MCF 10A (cell line): ENCODE measurements around the gene CATSPERZ. TPM values are rescaled to one million over a fixed set of nuclear protein-coding genes. Genes with fewer than 3 reads are reported as not detected.

Experiments
- BruUV-seq: library from RNA; stranded (reverse); fragments of 400-500 nt; replicated peaks from 2 replicates; lab custom pipeline; 2021; lab: Mats Ljungman, UMichigan
- CTCF ChIA-PET: fragments of 300-600 bp; sonication (Branson Sonifier 250); formaldehyde crosslinking; extraction: SDS; loops from one replicate; lab custom pipeline; 2021; ENCODE audit warnings: antibody characterized with exemption, inconsistent platforms; lab: Yijun Ruan, JAX
- POLR2A ChIA-PET: fragments of 300-600, 350-650 bp; sonication (Branson Sonifier 250); formaldehyde crosslinking; extraction: SDS; loops from one replicate; lab custom pipeline; 2020; ENCODE audit warnings: antibody characterized with exemption, inconsistent platforms; lab: Yijun Ruan, JAX
- DNase-seq: peaks from one replicate; pipeline ENCODE4 v3.0.0-alpha.2; 2018; ENCODE audit not compliant: unreplicated experiment
- H3K27ac Mint-ChIP-seq: one replicate; pipeline ENCODE4 v1.8.0; 2022; ENCODE audit warnings: mild to moderate bottlenecking, low read depth, mixed read lengths; ENCODE audit not compliant: unreplicated experiment
- H3K27me3 Mint-ChIP-seq: one replicate; pipeline ENCODE4 v1.8.0; 2022; ENCODE audit warnings: mixed read lengths; ENCODE audit not compliant: insufficient read depth, unreplicated experiment
- H3K36me3 Mint-ChIP-seq: one replicate; pipeline ENCODE4 v1.8.0; 2022; ENCODE audit warnings: mild to moderate bottlenecking, moderate library complexity, mixed read lengths; ENCODE audit not compliant: insufficient read depth, unreplicated experiment
- H3K4me1 Mint-ChIP-seq: one replicate; pipeline ENCODE4 v1.8.0; 2022; ENCODE audit warnings: mixed read lengths; ENCODE audit not compliant: insufficient read depth, unreplicated experiment
- H3K4me3 Mint-ChIP-seq: one replicate; pipeline ENCODE4 v1.8.0; 2022; ENCODE audit warnings: mild to moderate bottlenecking, moderate library complexity, mixed read lengths; ENCODE audit not compliant: unreplicated experiment
- H3K9me3 Mint-ChIP-seq: one replicate; pipeline ENCODE4 v1.8.0; 2022; ENCODE audit warnings: mixed read lengths; ENCODE audit not compliant: unreplicated experiment
- CTCF ChIP-seq: fragments of 200-600 bp; IDR thresholded peaks from one replicate; pipeline ENCODE4 v1.8.0; 2022; ENCODE audit warnings: antibody characterized with exemption, mild to moderate bottlenecking; ENCODE audit not compliant: unreplicated experiment
- intact Hi-C: fragments of 100-400 bp; cut with micrococcal nuclease; formaldehyde crosslinking; loops from 2 replicates; pipeline ENCODE4 v1.14.1; 2022
- total RNA-seq: library from RNA; stranded (reverse); gene quantifications from 2 replicates; pipeline ENCODE4 v1.2.3, GENCODE V29; 2022

CATSPERZ gene
- total RNA-seq, 1 experiment from 2014 or later: 0.68 TPM

- Mint-ChIP-seq H3K27ac (peak overlapping the region; percentile 79), H3K4me3 (peak overlapping the region; percentile 14), H3K36me3 (peaks cover 49% of the 10 kb centered on the region), H3K4me1 (peaks cover 4% of the 10 kb centered on the region), H3K9me3 (no peaks in the 10 kb centered on the region), H3K27me3 (no peaks in the 10 kb centered on the region)
- ChIA-PET POLR2A (interaction anchor here (0.6 to 3.0 kb wide), 21 partner anchors 9 to 591 kb away, joined by 3 to 24 read pairs (median 5); partner anchors contain the start of genes ESRRA, GPR137, NUDT22 and PLCB3), CTCF (interaction anchor here (0.6 to 4.5 kb wide), 6 partner anchors 26 to 676 kb away, joined by 3 to 37 read pairs (median 5); partner anchors contain the start of gene CATSPERZ)
- DNase-seq: peak; percentile 90
- BruUV-seq: no TSS peak
- intact Hi-C loops: no loop called here
- no peak for TF ChIP-seq CTCF
These were observed 23.3 kb upstream of the CATSPERZ start for GRCh38 chr11:64276653-64277431.

GRCh38 chr11:64278576-64279190, 21.5 kb upstream of the CATSPERZ start:
- H3K9me3 Mint-ChIP-seq: no peaks in the 10 kb centered on the region
- H3K27me3 Mint-ChIP-seq: no peaks in the 10 kb centered on the region
- DNase-seq: no peak
- POLR2A ChIA-PET: interaction anchor here (1.0 to 8.2 kb wide), 2 partner anchors 8 to 24 kb away, joined by 4 to 125 read pairs; no protein-coding TSS in a partner anchor
- H3K4me1 Mint-ChIP-seq: peaks cover 4% of the 10 kb centered on the region
- peaks cover 55% of the 10 kb centered on the region for H3K36me3 Mint-ChIP-seq
- BruUV-seq: no TSS peak
- no peak overlapping the region for H3K4me3 Mint-ChIP-seq
- CTCF ChIA-PET: interaction anchor here (1.3 to 4.5 kb wide), 3 partner anchors 24 to 77 kb away, joined by 3 to 37 read pairs (median 23); partner anchors contain the start of gene CATSPERZ
- intact Hi-C loops: no loop called here
- no peak for TF ChIP-seq CTCF
- H3K27ac Mint-ChIP-seq: no peak overlapping the region

- no peaks in the 10 kb centered on the region for H3K27me3 Mint-ChIP-seq
- H3K4me3 Mint-ChIP-seq: no peak overlapping the region
- intact Hi-C loops: no loop called here
- BruUV-seq: no TSS peak
- H3K4me1 Mint-ChIP-seq: peaks cover 10% of the 10 kb centered on the region
- POLR2A ChIA-PET: interaction anchor here (0.6 to 8.2 kb wide), 7 partner anchors 12 to 249 kb away, joined by 3 to 125 read pairs (median 4); partner anchors contain the start of gene PRDX5
- CTCF ChIA-PET: interaction anchor here (0.8 to 9.9 kb wide), 4 partner anchors 10 to 31 kb away, joined by 3 to 96 read pairs (median 8); partner anchors contain the start of genes CATSPERZ and PLCB3
- peaks cover 54% of the 10 kb centered on the region for H3K36me3 Mint-ChIP-seq
- TF ChIP-seq CTCF: no peak
- DNase-seq: no peak
- no peaks in the 10 kb centered on the region for H3K9me3 Mint-ChIP-seq
- no peak overlapping the region for H3K27ac Mint-ChIP-seq
These were observed 18.0 kb upstream of the CATSPERZ start for GRCh38 chr11:64281957-64282770.
